CD14-positive monocyte (primary cell): ENCODE data around the gene DNAL1. TPM values are rescaled to one million over a fixed set of nuclear protein-coding genes. Genes with fewer than 3 reads are reported as not detected.

Source experiments
- DNase-seq, 3 donors: peaks; one replicate each; pipeline ENCODE4 v3.0.0-alpha.2; 2011 to 2022
- H2AFZ ChIP-seq: 2 replicates; pipeline ENCODE4 v1.6.0; 2012; ENCODE audit warnings: mild to moderate bottlenecking, low read depth, low read length, inconsistent platforms; ENCODE audit not compliant: insufficient read depth, poor library complexity, severe bottlenecking
- H3K27ac ChIP-seq, 2 donors: 1 replicate in 1 of 2; 2 replicates in 1 of 2; pipeline ENCODE4 v1.5.1; 2012 to 2013; ENCODE audit warnings: low read length in 2 of 2, control low read depth in 1 of 2, inconsistent platforms in 1 of 2, low read depth in 1 of 2, mild to moderate bottlenecking in 1 of 2
- H3K27me3 ChIP-seq, 2 donors: one replicate each; pipeline versions ENCODE4 v1.6.0 to v1.6.1; 2011 to 2013; ENCODE audit warnings: low read length in 2 of 2; ENCODE audit not compliant: control insufficient read depth in 2 of 2, insufficient read depth in 2 of 2
- H3K36me3 ChIP-seq, 2 donors: replicated peaks in 1 of 2; 1 replicate in 1 of 2; 2 replicates in 1 of 2; pipeline versions ENCODE4 v1.5.1 to v1.6.1; 2012 to 2013; ENCODE audit warnings: low read length in 2 of 2, control low read depth in 1 of 2, inconsistent platforms in 1 of 2, mild to moderate bottlenecking in 1 of 2; ENCODE audit not compliant: insufficient read depth in 2 of 2, control insufficient read depth in 1 of 2
- H3K4me1 ChIP-seq, 2 donors: 1 replicate in 1 of 2; 2 replicates in 1 of 2; pipeline versions ENCODE4 v1.5.1 to v1.6.1; 2012 to 2013; ENCODE audit warnings: low read length in 2 of 2, control low read depth in 1 of 2, inconsistent platforms in 1 of 2, mild to moderate bottlenecking in 1 of 2, moderate library complexity in 1 of 2; ENCODE audit not compliant: insufficient read depth in 2 of 2, control insufficient read depth in 1 of 2
- H3K4me2 ChIP-seq: replicated peaks from 2 replicates; pipeline ENCODE3; 2012; ENCODE audit warnings: low read length, moderate library complexity, mild to moderate bottlenecking; ENCODE audit not compliant: poor library complexity, severe bottlenecking; ENCODE audit errors: extremely low read depth
- H3K4me3 ChIP-seq, 3 experiments: fragments of 200-600 bp in 1 of 3; sonication (generic) in 1 of 3; replicated peaks in 1 of 3; 1 replicate in 2 of 3; 2 replicates in 1 of 3; pipeline ENCODE4 v1.5.1; 2011 to 2013; ENCODE audit warnings: low read length in 3 of 3, mild to moderate bottlenecking in 3 of 3, control low read depth in 2 of 3, low read depth in 2 of 3, inconsistent platforms in 1 of 3, moderate library complexity in 1 of 3
- H3K79me2 ChIP-seq: 2 replicates; pipeline ENCODE4 v1.6.0; 2012; ENCODE audit warnings: mild to moderate bottlenecking, control low read depth, inconsistent platforms, low read length, moderate library complexity; ENCODE audit not compliant: insufficient read depth
- H3K9ac ChIP-seq: 2 replicates; pipeline ENCODE4 v1.6.0; 2017; ENCODE audit warnings: low read length, mild to moderate bottlenecking; ENCODE audit not compliant: insufficient read depth, poor library complexity, severe bottlenecking
- H3K9me3 ChIP-seq, 2 donors: replicated peaks in 1 of 2; 1 replicate in 1 of 2; 2 replicates in 1 of 2; pipeline versions ENCODE4 v1.5.1 to v1.6.1; 2012 to 2013; ENCODE audit warnings: low read length in 2 of 2, control low read depth in 1 of 2; ENCODE audit not compliant: control insufficient read depth in 1 of 2, insufficient read depth in 1 of 2
- H4K20me1 ChIP-seq: 2 replicates; pipeline ENCODE4 v1.6.0; 2012; ENCODE audit warnings: mild to moderate bottlenecking, low read length, control low read depth, moderate library complexity; ENCODE audit not compliant: insufficient read depth
- H3K27ac Mint-ChIP-seq, 7 donors: one replicate each; pipeline ENCODE4 v1.8.0; 2020; ENCODE audit warnings: mild to moderate bottlenecking in 7 of 7, mixed read lengths in 7 of 7, moderate library complexity in 6 of 7, inconsistent platforms in 2 of 7
- H3K27me3 Mint-ChIP-seq, 3 donors: one replicate each; pipeline ENCODE4 v1.8.0; 2021 to 2022; ENCODE audit warnings: low read depth in 3 of 3, mild to moderate bottlenecking in 3 of 3, mixed read lengths in 3 of 3, moderate library complexity in 3 of 3, inconsistent platforms in 1 of 3
- H3K36me3 Mint-ChIP-seq, 2 donors: one replicate each; pipeline ENCODE4 v1.8.0; 2020; ENCODE audit warnings: mixed read lengths in 2 of 2, inconsistent platforms in 1 of 2, mild to moderate bottlenecking in 1 of 2
- H3K4me1 Mint-ChIP-seq: one replicate; pipeline ENCODE4 v1.8.0; 2020; ENCODE audit warnings: mild to moderate bottlenecking, mixed read lengths
- H3K4me3 Mint-ChIP-seq, 2 donors: one replicate each; pipeline ENCODE4 v1.8.0; 2020; ENCODE audit warnings: mild to moderate bottlenecking in 2 of 2, mixed read lengths in 2 of 2, moderate library complexity in 1 of 2
- H3K9me3 Mint-ChIP-seq, 7 donors: one replicate each; pipeline ENCODE4 v1.8.0; 2020 to 2022; ENCODE audit warnings: mixed read lengths in 7 of 7, mild to moderate bottlenecking in 6 of 7, moderate library complexity in 6 of 7, inconsistent platforms in 2 of 7
- CTCF ChIP-seq: fragments of 200-600 bp; IDR thresholded peaks from one replicate; pipeline ENCODE4 v1.8.0; 2022; ENCODE audit warnings: antibody characterized with exemption, mild to moderate bottlenecking
- WGBS: methylation state at CpG from one replicate; pipeline ENCODE4 v1.1.5; 2013; ENCODE audit warnings: missing lambda C conversion rate; ENCODE audit not compliant: insufficient coverage; 5-methylcytosine and 5-hydroxymethylcytosine counted together
- intact Hi-C, 2 donors: fragments of 100-400 bp; cut with micrococcal nuclease; formaldehyde crosslinking; loops; one replicate each; pipeline versions ENCODE4 v1.15.0 to v1.15.1; 2023
- polyA plus RNA-seq, 3 donors: library from polyadenylated mRNA; depleted of rRNA in 1 of 3; unstranded in 2 of 3; stranded (reverse) in 1 of 3; fragments of 300-500 nt in 2 of 3; fragments of >200 nt in 1 of 3; fragmentation: Illumina TruSeq in 2 of 3; gene quantifications; 1 replicate in 2 of 3; 2 replicates in 1 of 3; pipeline ENCODE4 v1.2.3, GENCODE V29; 2012 to 2021

The DNAL1 gene
- polyA plus RNA-seq, 3 donors: 0.68 to 3.4 (median 2.0) TPM

- intact Hi-C loops: loop anchor here in 1 of 2 donors (10.0 kb wide), 1 partner anchor 294 kb away; the partner anchor contains the start of genes BBOF1 and ENTPD5
- Histone ChIP-seq H2AFZ (no peak overlapping the region), H3K9ac (no peak overlapping the region), H3K4me2 (no peak overlapping the region), H3K4me1 (peaks cover 28% of the 10 kb centered on the region in 2 donors), H3K36me3 (peaks cover 91 to 98% of the 10 kb centered on the region in 2 donors), H4K20me1 (peaks cover 96% of the 10 kb centered on the region), H3K4me3 (no peak overlapping the region), H3K9me3 (no peaks in the 10 kb centered on the region), H3K27me3 (no peaks in the 10 kb centered on the region), H3K79me2 (no peaks in the 10 kb centered on the region), H3K27ac (peak overlapping the region in 1 of 2 donors; percentile 6)
- H3K27me3 Mint-ChIP-seq: peaks cover 0 to 2% (median 0%) of the 10 kb centered on the region in 3 donors
- peaks cover 31% of the 10 kb centered on the region for H3K4me1 Mint-ChIP-seq
- 100% methylated on average over 6 of the region's 12 CpGs for WGBS
- H3K36me3 Mint-ChIP-seq: peaks cover 82 to 96% of the 10 kb centered on the region in 2 donors
- H3K27ac Mint-ChIP-seq: peak overlapping the region in 2 of 7 donors; percentile 43 to 77
- no peak for DNase-seq
- H3K9me3 Mint-ChIP-seq: no peaks in the 10 kb centered on the region
- TF ChIP-seq CTCF: no peak
- H3K4me3 Mint-ChIP-seq: no peak overlapping the region
These were observed 76.5 kb downstream of the DNAL1 start for GRCh38 chr14:73721101-73721821.

GRCh38 chr14:73722581-73722980 is 77.8 kb downstream of the DNAL1 start:
- H4K20me1 ChIP-seq: peaks cover 97% of the 10 kb centered on the region

More at GRCh38 chr14:73722581-73722980, 77.8 kb downstream of the DNAL1 start:
- H3K79me2 ChIP-seq: peaks cover 1% of the 10 kb centered on the region
- intact Hi-C loops: loop anchor here in 1 of 2 donors (10.0 kb wide), 1 partner anchor 292 kb away; the partner anchor contains the start of genes BBOF1 and ENTPD5
- H3K27ac ChIP-seq: no peak overlapping the region
- H3K36me3 Mint-ChIP-seq: peaks cover 82 to 98% of the 10 kb centered on the region in 2 donors
- 98% methylated on average over 7 of the region's 10 CpGs for WGBS
- no peak for TF ChIP-seq CTCF
- no peak overlapping the region for H3K4me3 Mint-ChIP-seq
- peaks cover 30 to 38% of the 10 kb centered on the region in 2 donors for H3K4me1 ChIP-seq
- H3K27me3 Mint-ChIP-seq: peaks cover 0 to 1% (median 0%) of the 10 kb centered on the region in 3 donors
- DNase-seq: no peak
- H3K4me3 ChIP-seq: no peak overlapping the region
- no peak overlapping the region for H3K9ac ChIP-seq
- H3K4me2 ChIP-seq: no peak overlapping the region
- no peaks in the 10 kb centered on the region for H3K9me3 ChIP-seq
- no peaks in the 10 kb centered on the region for H3K9me3 Mint-ChIP-seq
- peak overlapping the region in 2 of 7 donors; percentile 12 to 63 for H3K27ac Mint-ChIP-seq
- peaks cover 34% of the 10 kb centered on the region for H3K4me1 Mint-ChIP-seq
- H3K36me3 ChIP-seq: peaks cover 94 to 99% of the 10 kb centered on the region in 2 donors
- no peak overlapping the region for H2AFZ ChIP-seq
- no peaks in the 10 kb centered on the region for H3K27me3 ChIP-seq
